HG02938 (cell line): ENCODE results near the gene RAB22A.
"Not testable (repeated sequence)": the region's sequence is repeated elsewhere in the genome, so short reads cannot be mapped to it uniquely, and the experiment has no call there.

Experiments
- ATAC-seq: cut with Tn5 transposase; IDR thresholded peaks from one replicate; pipeline ENCODE4 v1.9.1; 2021; ENCODE audit warnings: mild to moderate bottlenecking, moderate library complexity; ENCODE audit not compliant: unreplicated experiment

RAB22A gene

GRCh38 chr20:58407966-58408557 is 98.5 kb downstream of the RAB22A start:
- ATAC-seq, result no peak

GRCh38 chr20:58408603-58409246 is 99.2 kb downstream of the RAB22A start:
- no peak for ATAC-seq

- ATAC-seq, result not testable (repeated sequence)
Measured at GRCh38 chr20:58414216-58414615, 104.7 kb downstream of the RAB22A start.

DNA sequence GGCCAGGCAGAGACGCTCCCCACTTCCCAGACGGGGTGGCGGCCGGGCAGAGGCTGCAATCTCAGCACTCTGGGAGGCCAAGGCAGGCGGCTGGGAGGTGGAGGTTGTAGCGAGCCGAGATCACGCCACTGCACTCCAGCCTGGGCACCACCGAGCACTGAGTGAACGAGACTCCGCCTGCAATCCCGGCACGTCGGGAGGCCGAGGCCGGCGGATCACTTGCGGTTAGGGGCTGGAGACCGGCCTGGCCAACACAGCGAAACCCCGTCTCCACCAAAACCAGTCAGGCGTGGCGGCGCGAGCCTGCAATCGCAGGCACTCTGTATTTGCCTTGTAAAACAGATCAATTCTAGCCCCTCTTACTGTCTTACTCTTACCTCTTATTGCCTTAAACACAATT is 105.3 kb downstream of the RAB22A start:
- not testable (repeated sequence) for ATAC-seq

- no peak for ATAC-seq
Measured at GRCh38 chr20:58416057-58416456, 106.5 kb downstream of the RAB22A start.

GRCh38 chr20:58416835-58417234 is 107.3 kb downstream of the RAB22A start:
- no peak for ATAC-seq
